Activated CD8-positive, alpha-beta memory T cell treated with anti-CD3 and anti-CD28 coated beads for 1 hour (primary cell): ENCODE measurements around the gene RBPJL.

Experiments used
- DNase-seq, 2 donors: peaks; one replicate each; pipeline ENCODE4 v3.0.0-alpha.2; 2020; ENCODE audit warnings: low read depth in 1 of 2; ENCODE audit errors: extremely low read depth in 1 of 2

The RBPJL gene

GRCh38 chr20:45316150-45317080 lies 9.8 kb downstream of the RBPJL start:
- DNase-seq: no peak

DNA sequence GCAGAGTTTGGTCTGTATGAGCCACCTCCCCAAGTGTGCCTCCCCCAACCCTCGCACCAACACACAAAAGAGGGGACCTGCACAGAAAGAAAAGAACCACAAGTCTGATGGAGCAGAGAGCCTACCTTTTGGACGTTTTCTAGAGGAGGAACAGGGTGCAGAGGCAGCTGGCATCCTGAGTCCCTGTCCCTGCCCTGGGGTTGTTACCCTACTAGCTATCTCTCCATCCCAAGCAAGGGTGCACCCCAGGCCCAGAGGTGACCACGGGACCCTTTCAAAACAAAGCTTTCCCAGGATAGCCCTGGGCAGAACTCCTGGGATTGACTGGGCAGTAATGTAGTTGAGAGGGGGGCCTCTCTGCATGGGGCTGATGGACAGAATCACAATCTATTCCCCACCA lies 11.2 kb downstream of the RBPJL start:
- no peak for DNase-seq

DNA sequence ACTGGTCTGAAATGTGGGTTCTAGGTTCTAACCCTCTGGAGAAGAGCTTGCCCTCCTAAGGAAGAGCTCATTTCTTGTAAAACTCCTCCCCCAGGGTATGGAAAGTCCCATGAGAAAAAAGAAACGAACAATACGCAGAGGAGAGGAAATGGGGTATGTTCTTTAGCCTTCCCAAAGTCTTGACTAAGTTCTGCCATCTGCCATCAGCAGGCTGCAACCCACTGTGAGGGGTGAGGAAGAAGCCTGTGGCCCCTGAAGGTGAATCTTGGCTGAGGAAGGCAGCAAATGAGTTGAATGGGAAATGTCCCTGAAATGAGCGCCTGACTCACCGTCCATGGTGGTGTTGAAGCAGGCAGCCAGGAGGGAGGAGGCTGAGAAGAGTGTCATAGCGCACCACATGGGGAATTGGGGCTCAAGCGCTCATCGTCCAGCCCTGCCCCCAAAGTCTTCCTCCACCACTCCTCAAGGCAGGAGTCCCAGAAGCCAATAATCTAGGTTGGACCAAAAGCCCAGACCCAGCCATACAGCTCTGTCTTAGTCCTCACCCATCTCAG lies 11.8 kb downstream of the RBPJL start:
- no peak for DNase-seq

DNA sequence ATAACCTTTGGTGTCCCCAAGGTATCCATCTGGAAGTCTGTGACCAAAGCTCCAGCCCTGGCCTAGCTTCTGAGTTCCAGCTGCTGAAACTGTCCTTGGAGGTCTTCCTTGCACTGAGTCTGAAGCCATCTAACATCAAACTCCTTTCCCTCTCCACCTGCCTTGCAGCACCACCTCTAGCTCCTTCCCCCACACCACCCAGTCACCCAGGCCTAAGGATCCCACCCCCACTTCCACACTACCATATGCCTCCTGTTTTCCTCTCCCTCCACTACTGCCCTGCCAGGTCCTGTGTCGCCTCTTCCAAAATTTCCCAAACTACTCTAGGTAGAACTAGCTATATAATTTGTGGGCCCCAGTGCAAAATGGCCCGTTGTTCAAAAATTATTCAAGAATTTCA lies 12.3 kb downstream of the RBPJL start:
- DNase-seq: no peak

DNA sequence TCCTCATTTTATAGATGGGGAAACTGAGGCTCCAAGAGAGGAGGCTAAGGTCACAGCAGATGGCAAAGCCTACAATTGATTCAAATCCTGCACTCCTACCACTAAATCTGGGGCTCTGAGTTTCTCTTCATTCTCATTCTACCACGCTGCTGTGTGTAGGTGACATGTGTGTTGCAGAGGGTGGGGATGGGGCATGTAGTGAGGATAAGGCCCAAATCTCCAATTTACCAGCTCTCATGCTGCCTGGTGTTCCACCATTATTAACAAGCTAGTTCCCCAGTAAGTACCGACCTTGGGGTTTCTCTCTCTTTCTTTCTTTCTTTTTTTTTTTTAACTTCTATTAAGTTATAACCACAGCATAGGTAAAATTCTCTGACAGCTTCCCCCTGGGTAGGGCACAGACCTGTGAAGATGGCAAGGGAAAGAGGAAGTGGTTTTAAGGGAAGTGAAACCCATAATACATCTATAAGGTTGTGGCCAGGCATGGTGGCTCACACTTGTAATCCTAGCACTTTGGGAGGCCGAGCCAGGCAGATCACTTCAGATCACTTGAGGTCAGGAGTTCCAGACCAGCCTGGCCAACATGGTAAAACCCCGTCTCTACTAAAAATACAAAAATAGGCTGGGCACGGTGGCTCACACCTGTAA lies 14.4 kb downstream of the RBPJL start:
- DNase-seq: no peak

DNA sequence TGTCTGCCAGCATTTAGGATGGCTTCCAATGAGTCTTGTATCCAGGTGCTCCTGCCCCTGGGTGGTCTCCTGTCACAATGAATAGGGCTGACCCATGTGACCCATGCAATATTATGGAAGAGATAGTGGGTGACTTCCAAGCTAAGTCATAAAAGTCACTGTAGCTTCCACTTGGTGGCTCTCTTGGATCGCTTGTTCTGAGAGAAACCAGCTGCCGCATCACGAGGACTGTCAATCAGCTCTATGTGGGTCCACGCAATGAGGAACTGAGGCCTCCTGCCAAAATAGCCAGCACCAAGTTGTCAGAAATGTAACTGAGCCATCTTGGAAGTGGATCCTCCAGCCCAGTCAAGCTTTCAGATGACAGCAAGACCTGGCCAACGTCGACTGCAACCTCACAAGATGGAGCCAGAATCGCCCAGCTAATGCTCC lies 16.3 kb downstream of the RBPJL start:
- no peak for DNase-seq

- DNase-seq: no peak
These were observed 17.1 kb downstream of the RBPJL start for GRCh38 chr20:45323731-45324130.

GRCh38 chr20:45325371-45325770 lies 18.7 kb downstream of the RBPJL start:
- no peak for DNase-seq

GRCh38 chr20:45328451-45328850 lies 21.8 kb downstream of the RBPJL start:
- no peak for DNase-seq

DNA sequence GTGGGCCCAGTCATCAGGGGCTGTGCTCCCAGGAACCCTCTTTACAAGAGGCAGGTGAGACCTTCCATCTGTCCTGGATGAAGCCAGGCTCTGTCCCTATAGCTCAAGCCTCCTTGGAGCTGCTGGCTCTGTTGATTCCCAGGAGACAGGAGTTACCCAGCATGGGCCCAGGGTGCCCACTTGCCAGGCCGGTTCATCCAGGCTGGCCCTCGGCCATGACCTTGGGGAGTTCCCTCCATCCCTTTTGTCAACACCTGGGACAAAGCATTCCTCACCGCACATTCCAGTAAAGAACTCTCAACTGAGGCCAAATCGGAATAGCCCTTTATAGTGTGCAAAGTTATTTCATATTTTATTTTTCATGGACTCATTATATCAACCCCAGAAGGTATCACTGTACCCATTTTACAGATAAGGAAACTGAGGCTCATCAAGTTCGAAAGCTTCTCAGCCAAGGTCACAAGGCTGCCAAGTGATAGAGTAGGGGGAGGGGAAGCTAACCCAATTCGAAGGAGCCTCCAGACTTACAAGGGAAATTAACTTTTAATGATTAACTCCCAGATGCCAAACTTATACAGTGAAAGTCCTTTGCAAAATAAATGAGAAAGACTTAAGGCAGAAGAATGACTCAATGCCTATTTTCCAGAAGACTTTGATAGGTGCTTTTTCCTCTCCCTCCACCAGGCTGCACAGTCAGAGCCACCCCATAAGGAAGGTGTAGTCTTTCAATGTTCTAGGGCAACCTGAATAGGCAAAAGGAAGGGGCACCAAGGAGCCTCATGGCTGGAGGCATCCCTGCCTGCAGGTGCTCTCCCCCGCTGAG lies 23.1 kb downstream of the RBPJL start:
- no peak for DNase-seq

- no peak for DNase-seq
These were observed 23.8 kb downstream of the RBPJL start for GRCh38 chr20:45330476-45330875.

- no peak for DNase-seq
These were observed 30.1 kb downstream of the RBPJL start for GRCh38 chr20:45336530-45337366.

- DNase-seq: no peak
These were observed 30.9 kb downstream of the RBPJL start for GRCh38 chr20:45337367-45338120.

DNA sequence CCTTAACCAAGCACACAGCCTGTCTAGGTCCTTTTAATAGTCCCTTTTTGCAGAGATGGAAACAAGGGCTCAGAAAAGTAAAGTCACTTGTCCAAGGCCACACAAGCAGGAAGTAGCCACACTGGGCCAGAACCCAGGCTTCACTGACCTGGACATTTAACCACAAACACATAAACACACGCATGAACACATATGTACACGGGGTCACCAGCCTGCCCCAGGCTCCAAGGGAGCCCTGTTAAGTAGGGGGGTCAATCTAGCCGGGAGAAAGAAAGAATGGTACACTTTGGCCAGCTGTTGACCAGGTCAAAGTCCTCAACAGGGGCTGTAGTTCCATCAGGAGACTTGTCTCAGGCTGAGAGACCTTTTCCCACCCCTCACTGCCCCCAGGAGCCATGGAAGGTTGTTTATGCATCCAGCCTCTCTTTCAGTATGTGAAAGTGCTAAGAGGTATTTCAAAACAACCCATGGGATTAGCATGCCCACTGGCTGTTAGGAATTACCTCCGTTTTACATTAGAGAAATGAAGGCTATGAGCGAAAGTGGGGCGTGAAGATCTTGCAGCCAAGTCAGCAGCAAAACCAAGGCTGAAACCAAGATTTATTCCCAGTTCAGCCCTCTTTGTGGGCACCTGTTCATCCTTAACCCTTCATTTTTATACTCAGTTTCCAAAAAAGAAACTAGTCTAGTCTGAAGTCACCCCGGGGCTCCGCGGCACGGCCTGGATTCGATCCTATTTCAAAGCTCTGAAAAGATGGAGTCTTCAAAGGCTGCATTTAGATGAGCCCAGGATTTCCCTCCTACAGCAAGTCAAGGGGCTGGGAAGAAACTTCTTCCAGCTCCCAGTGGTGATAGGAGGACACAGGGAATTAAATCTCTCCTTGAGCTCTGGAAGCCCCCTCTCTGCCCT lies 31.7 kb downstream of the RBPJL start:
- DNase-seq: no peak

DNA sequence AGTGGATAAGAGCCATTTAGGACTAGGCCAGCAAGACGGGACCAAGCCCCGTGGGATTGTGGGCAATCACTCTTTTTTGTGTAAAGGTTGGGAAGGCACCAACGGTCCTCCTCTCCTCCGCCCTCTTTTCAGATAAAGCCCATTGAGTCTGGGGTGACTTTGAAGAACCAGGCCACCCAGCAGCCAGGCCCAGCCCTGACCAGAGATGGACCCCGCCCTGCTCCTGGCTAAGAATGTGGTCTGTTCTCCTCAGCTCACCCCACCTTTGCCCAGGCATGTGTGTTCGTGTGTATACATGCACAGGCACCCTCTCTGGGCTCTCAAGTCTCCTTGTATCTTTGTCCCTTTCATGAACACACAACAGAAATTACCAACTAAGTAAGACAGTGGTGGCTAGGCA lies 32.4 kb downstream of the RBPJL start:
- DNase-seq: no peak

- no peak for DNase-seq
These were observed 33.2 kb downstream of the RBPJL start for GRCh38 chr20:45339799-45340198.

GRCh38 chr20:45340236-45340847 lies 33.7 kb downstream of the RBPJL start:
- no peak for DNase-seq

- DNase-seq: no peak
These were observed 34.3 kb downstream of the RBPJL start for GRCh38 chr20:45340951-45341350.
